Endothelial cell (in vitro differentiated cells): ENCODE data around the gene ROCK1. TPM values are rescaled to one million over a fixed set of nuclear protein-coding genes. Genes with fewer than 3 reads are reported as not detected.

Experiments used
- DNase-seq: peaks from one replicate; pipeline ENCODE4 v3.0.0; 2021; ENCODE audit warnings: low spot score
- H3K27ac Mint-ChIP-seq: one replicate; pipeline ENCODE4 v1.8.0; 2021; ENCODE audit warnings: mixed read lengths, inconsistent platforms; ENCODE audit not compliant: unreplicated experiment
- H3K27me3 Mint-ChIP-seq: one replicate; pipeline ENCODE4 v1.8.0; 2021; ENCODE audit warnings: mild to moderate bottlenecking, moderate library complexity, mixed read lengths, inconsistent platforms; ENCODE audit not compliant: unreplicated experiment
- H3K36me3 Mint-ChIP-seq: one replicate; pipeline ENCODE4 v1.8.0; 2021; ENCODE audit warnings: mild to moderate bottlenecking, low read depth, mixed read lengths, inconsistent platforms; ENCODE audit not compliant: unreplicated experiment
- H3K4me1 Mint-ChIP-seq: one replicate; pipeline ENCODE4 v1.8.0; 2021; ENCODE audit warnings: mild to moderate bottlenecking, mixed read lengths, inconsistent platforms; ENCODE audit not compliant: unreplicated experiment
- H3K4me3 Mint-ChIP-seq: one replicate; pipeline ENCODE4 v1.8.0; 2021; ENCODE audit warnings: mild to moderate bottlenecking, mixed read lengths, inconsistent platforms; ENCODE audit not compliant: unreplicated experiment
- H3K9me3 Mint-ChIP-seq: one replicate; pipeline ENCODE4 v1.8.0; 2021; ENCODE audit warnings: mixed read lengths, inconsistent platforms; ENCODE audit not compliant: unreplicated experiment
- CTCF ChIP-seq: fragments of 200-600 bp; sonication (generic); IDR thresholded peaks from one replicate; pipeline ENCODE4 v1.5.0; 2021; ENCODE audit warnings: antibody characterized with exemption; ENCODE audit not compliant: unreplicated experiment
- total RNA-seq: library from RNA; stranded (reverse); fragmentation: NEBNext Ultra II Directional; extraction: Animal tissue kit (Norgen Biotek cat#: 25700); gene quantifications from one replicate; pipeline ENCODE4 v1.2.1, GENCODE V29; 2021; ENCODE audit not compliant: unreplicated experiment

The ROCK1 gene
- total RNA-seq, 1 donor from 2014 or later = 62.2 TPM

GRCh38 chr18:21109936-21110712 is 1.5 kb downstream of the ROCK1 start:
- Mint-ChIP-seq H3K36me3 (peaks cover 4% of the 10 kb centered on the region), H3K9me3 (no peaks in the 10 kb centered on the region), H3K4me3 (peak overlapping the region; percentile 100), H3K27me3 (peaks cover 3% of the 10 kb centered on the region), H3K27ac (peak overlapping the region; percentile 95), H3K4me1 (peaks cover 18% of the 10 kb centered on the region)
- DNase-seq = no peak
- no peak for TF ChIP-seq CTCF

GRCh38 chr18:21105936-21106335 is 5.7 kb downstream of the ROCK1 start:
- Mint-ChIP-seq H3K27me3 (no peaks in the 10 kb centered on the region), H3K27ac (no peak overlapping the region), H3K4me1 (peaks cover 27% of the 10 kb centered on the region), H3K4me3 (no peak overlapping the region), H3K36me3 (peaks cover 4% of the 10 kb centered on the region), H3K9me3 (no peaks in the 10 kb centered on the region)
- no peak for DNase-seq
- TF ChIP-seq CTCF = no peak

GRCh38 chr18:21101172-21101571 is 10.4 kb downstream of the ROCK1 start:
- Mint-ChIP-seq H3K27me3 (peaks cover 3% of the 10 kb centered on the region), H3K36me3 (no peaks in the 10 kb centered on the region), H3K27ac (peak overlapping the region; percentile 1), H3K4me3 (no peak overlapping the region), H3K9me3 (no peaks in the 10 kb centered on the region), H3K4me1 (peaks cover 30% of the 10 kb centered on the region)
- no peak for TF ChIP-seq CTCF
- no peak for DNase-seq

- Mint-ChIP-seq H3K27ac (peak overlapping the region; percentile 77), H3K9me3 (no peaks in the 10 kb centered on the region), H3K4me1 (peaks cover 30% of the 10 kb centered on the region), H3K27me3 (peaks cover 3% of the 10 kb centered on the region), H3K36me3 (no peaks in the 10 kb centered on the region), H3K4me3 (no peak overlapping the region)
- no peak for TF ChIP-seq CTCF
- DNase-seq = no peak
These were observed 10.9 kb downstream of the ROCK1 start for GRCh38 chr18:21100678-21101077.

GRCh38 chr18:21100146-21100545 is 11.5 kb downstream of the ROCK1 start:
- H3K27ac Mint-ChIP-seq = no peak overlapping the region
- H3K27me3 Mint-ChIP-seq = peaks cover 3% of the 10 kb centered on the region
- H3K4me3 Mint-ChIP-seq = no peak overlapping the region
- no peaks in the 10 kb centered on the region for H3K9me3 Mint-ChIP-seq
- TF ChIP-seq CTCF = no peak
- no peaks in the 10 kb centered on the region for H3K36me3 Mint-ChIP-seq
- DNase-seq = no peak
- H3K4me1 Mint-ChIP-seq = peaks cover 30% of the 10 kb centered on the region
